Upper lobe of left lung (tissue), 4 donors: ENCODE results near the gene FOXO3.
A peak's percentile ranks its signal among the peaks of the same experiment; 100 is the strongest.

ENCODE experiments used
- CTCF ChIP-seq, 6 experiments: fragments of 450-650 bp in 4 of 6; fragments of 200-600 bp in 2 of 6; sonication (generic) in 2 of 6; IDR thresholded peaks; one replicate each; pipeline ENCODE4 v1.5.1; 2016 to 2019; ENCODE audit warnings: antibody characterized with exemption in 6 of 6
- EP300 ChIP-seq, 4 donors: sonication (generic); formaldehyde crosslinking; IDR thresholded peaks; one replicate each; pipeline ENCODE4 v1.5.1; 2017; ENCODE audit warnings: antibody characterized with exemption in 4 of 4, control low read depth in 2 of 4
- POLR2A ChIP-seq, 4 donors: fragments of 450-650 bp; IDR thresholded peaks; one replicate each; pipeline ENCODE4 v1.5.1; 2016 to 2017; ENCODE audit warnings: antibody characterized with exemption in 4 of 4, mild to moderate bottlenecking in 2 of 4
- POLR2AphosphoS5 ChIP-seq, 2 donors: sonication (generic); formaldehyde crosslinking; IDR thresholded peaks; one replicate each; pipeline ENCODE4 v1.5.1; 2017; ENCODE audit warnings: antibody characterized with exemption in 2 of 2

DNA sequence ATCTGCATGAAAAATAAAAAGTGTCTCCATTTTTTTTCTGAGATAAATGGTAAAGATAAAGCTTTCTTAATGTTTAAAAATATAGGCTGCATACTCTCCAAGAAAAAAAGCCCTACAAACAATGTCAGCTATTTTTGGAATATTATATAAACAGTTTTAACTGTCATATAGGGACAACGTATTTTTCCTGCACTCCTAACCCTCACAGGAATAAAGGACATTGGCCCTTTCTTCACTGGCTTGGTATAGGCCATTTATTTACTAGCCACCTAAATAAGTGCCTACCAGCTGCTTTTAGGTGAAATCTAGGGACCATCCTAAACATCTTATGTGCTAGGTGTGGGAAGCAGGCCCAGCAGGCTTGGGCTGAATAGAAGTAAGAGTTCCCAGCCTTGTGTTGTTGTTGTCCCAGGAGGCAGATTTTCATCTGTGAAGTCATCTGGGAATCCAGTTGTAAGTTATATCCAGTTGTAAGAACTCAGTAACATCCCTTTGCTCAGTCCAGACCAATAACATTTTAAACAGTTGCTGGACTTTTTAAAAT is 21.3 kb downstream of the FOXO3 start:
- TF ChIP-seq EP300 (IDR thresholded peaks at IDR 0.05) (no peak), CTCF (IDR thresholded peaks at IDR 0.05) (no peak), POLR2A (IDR thresholded peaks at IDR 0.05) (peak in 1 of 4 donors; percentile 10), POLR2AphosphoS5 (IDR thresholded peaks at IDR 0.05) (no peak)
